ENCODE measurements around the gene KDM4B.

The KDM4B gene

GRCh38 chr19:4984106-4984380, 15.1 kb downstream of the KDM4B start:
- no peak overlapping the region for H3K4me3 ChIP-seq (ENCODE audit: low read depth, low read length)

GRCh38 chr19:4984438-4984990, 15.6 kb downstream of the KDM4B start:
- no peak overlapping the region for H3K4me3 ChIP-seq (ENCODE audit: low read depth, low read length)

- H3K4me3 ChIP-seq (ENCODE audit: low read depth, low read length), result no peak overlapping the region
Measured at GRCh38 chr19:4985551-4985991, 16.7 kb downstream of the KDM4B start.

DNA sequence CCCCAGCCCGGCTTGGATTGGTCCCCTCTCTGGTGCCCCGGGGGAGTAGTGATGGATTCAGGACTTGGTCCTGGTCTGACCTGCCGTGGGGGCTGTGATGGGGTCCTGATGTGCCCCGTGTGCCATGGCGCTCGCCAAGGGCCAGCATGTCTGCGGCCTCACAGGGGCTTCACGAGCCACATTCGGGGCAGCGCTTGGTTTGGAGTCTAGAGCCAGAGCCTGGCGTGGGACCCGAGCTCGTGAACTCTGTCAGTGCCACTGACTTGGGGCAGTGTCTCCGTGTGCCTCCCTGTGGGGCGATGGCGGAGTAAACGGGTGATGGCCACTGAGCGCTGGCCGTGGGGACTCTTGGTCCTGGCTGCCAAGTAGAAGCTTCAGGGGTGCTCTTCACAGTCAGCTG, 17.1 kb downstream of the KDM4B start:
- H3K4me3 ChIP-seq (ENCODE audit: low read depth, low read length), result no peak overlapping the region

- H3K4me3 ChIP-seq (ENCODE audit: low read depth, low read length), result no peak overlapping the region
Measured at GRCh38 chr19:4986471-4986891, 17.6 kb downstream of the KDM4B start.

GRCh38 chr19:4987256-4987655, 18.3 kb downstream of the KDM4B start:
- H3K4me3 ChIP-seq (ENCODE audit: low read depth, low read length), result no peak overlapping the region

DNA sequence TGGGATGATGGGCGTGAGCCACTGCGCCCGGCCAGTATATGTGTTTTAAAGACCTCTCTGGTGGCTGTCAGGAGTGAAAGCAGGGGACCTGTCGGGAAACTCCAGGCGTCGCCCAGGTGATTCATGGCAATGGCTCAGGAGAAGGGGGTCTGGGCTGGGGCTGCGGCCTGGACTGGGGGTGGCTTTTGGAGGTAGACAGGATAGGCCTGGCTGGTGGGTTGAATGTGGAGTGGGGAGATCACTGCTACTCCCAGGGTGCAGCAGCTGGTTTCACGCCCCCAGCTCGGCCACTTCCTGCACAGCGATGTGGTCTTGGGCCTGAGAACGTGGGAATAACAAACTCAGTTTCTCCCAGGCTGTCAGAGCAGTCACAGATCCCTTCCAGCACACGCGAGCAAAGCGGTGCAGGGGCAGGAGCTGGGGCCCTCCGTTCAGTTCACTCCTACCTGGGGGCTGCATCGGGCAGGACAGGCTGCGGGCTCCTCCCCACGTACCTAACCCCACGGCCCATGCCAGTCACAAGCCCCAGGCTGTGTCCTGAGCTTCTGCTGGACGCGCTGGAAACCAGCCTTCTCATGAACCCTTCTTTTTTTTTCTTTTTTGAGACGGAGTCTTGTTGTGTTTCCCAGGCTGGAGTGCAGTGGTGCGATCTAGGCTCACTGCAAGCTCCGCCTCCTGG, 18.9 kb downstream of the KDM4B start:
- no peak overlapping the region for H3K4me3 ChIP-seq (ENCODE audit: low read depth, low read length)

DNA sequence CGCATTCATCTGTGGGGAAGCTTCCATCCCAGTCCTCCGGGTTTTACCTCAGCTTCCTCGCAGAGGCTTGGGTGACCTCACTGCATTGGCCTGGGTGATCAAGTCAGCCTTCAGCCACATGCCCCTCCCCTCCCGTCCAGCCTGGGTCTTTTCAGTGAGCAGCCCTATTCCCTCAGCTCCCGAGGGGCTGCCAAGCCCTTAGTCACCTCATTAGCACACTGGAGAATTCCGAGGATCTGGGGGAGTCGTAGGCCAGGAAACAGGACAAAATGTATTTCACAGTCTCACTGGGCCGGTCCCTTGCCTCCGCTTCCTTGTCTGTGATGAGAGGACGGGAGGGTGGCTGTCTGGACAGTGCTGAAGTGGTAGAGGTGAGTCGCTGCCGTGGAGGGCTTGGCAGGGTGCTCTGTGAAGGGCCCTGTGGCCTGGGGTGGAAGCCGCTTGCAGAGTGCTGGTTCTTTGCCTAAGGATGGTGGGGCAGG, 19.9 kb downstream of the KDM4B start:
- no peak overlapping the region for H3K4me3 ChIP-seq (ENCODE audit: low read depth, low read length)

DNA sequence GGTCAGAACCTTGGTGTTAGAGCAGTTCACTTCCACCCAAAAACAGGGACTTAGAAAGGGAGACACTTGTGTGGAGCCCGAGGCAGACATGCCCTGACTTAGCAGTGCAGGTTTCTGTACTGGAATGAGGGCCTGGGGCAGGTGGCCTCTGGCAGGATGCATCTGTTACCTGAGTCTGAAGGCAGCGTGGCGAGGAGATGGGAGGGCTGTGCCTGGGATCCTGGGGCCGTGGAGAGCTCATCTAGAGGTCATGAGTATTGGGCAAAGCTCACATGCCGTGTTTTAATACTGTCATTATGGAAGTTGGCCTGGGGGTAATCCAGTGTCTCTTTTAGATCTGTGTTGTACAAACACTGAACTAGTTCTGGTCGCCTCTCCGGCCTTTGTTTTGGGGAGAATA, 21.4 kb downstream of the KDM4B start:
- no peak overlapping the region for H3K4me3 ChIP-seq (ENCODE audit: low read depth, low read length)

DNA sequence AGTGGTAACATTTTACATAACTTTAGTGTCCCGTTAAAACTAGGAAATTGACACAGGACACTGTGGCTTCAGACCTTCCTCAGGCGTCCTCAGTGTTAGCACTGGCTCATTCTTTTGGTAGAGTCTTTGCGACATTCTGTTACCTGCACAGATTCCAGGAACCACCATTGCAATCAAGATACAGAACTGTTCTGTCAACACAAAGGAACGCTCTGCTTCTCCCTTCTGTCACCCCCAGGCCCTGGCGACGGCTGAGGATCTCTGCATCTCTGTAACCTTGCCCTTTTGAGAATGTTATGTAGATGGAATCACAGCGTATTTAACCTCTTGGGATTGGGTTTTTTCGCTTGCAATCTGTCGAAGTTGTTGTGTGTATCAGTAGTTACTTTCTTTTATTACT, 22.6 kb downstream of the KDM4B start:
- H3K4me3 ChIP-seq (ENCODE audit: low read depth, low read length), result no peak overlapping the region

- H3K4me3 ChIP-seq (ENCODE audit: low read depth, low read length), result no peak overlapping the region
Measured at GRCh38 chr19:4991996-4992698, 23.2 kb downstream of the KDM4B start.

DNA sequence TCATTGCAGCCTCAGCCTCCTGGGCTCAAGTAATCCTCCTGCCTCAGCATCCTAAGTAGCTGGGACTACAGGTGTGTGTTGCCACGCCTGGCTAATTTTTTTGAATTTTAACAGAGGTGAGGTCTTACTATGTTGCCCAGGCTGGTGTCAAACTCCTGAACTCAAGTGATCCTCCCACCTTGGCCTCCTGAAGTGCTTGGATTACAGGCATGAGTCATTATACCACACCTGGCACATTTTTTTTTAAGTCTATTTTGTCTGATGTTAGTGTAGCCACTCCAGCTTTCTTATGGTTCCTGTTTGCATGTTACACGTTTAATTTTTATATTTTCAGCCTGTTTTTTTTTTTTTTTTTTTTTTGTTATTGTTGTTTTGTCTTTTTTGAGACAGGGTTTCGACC, 24.8 kb downstream of the KDM4B start:
- H3K4me3 ChIP-seq (ENCODE audit: low read depth, low read length), result no peak overlapping the region

- no peak overlapping the region for H3K4me3 ChIP-seq (ENCODE audit: low read depth, low read length)
Measured at GRCh38 chr19:4996701-4997100, 27.8 kb downstream of the KDM4B start.

GRCh38 chr19:4997297-4997696, 28.4 kb downstream of the KDM4B start:
- no peak overlapping the region for H3K4me3 ChIP-seq (ENCODE audit: low read depth, low read length)

GRCh38 chr19:5000120-5000611, 31.3 kb downstream of the KDM4B start:
- no peak overlapping the region for H3K4me3 ChIP-seq (ENCODE audit: low read depth, low read length)

- no peak overlapping the region for H3K4me3 ChIP-seq (ENCODE audit: low read depth, low read length)
Measured at GRCh38 chr19:5001615-5002014, 32.7 kb downstream of the KDM4B start.

GRCh38 chr19:5002143-5002542, 33.2 kb downstream of the KDM4B start:
- H3K4me3 ChIP-seq (ENCODE audit: low read depth, low read length), result no peak overlapping the region

- H3K4me3 ChIP-seq (ENCODE audit: low read depth, low read length), result no peak overlapping the region
Measured at GRCh38 chr19:5003781-5004180, 34.9 kb downstream of the KDM4B start.

GRCh38 chr19:5005096-5005495, 36.2 kb downstream of the KDM4B start:
- H3K4me3 ChIP-seq (ENCODE audit: low read depth, low read length), result no peak overlapping the region

GRCh38 chr19:5006201-5006600, 37.3 kb downstream of the KDM4B start:
- H3K4me3 ChIP-seq (ENCODE audit: low read depth, low read length), result no peak overlapping the region

DNA sequence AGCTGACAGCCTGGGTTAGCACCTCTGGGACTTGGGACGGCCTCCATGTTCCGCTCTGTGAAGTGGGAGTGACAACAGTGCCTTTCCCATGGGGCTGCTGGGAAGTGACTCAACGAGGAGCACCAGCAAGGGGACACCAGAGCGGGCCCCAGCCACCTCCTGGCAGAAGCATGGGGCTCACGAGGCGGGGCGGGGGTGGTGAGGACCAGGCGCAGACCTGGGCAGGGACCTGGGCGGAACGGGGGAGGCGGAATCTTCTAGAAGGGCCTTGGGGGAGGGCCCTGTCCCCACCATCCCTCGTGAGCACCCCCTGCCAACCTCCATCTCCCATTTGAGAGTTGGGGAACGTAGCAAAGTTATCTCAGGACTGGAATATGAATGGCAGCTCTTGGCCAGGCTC, 37.9 kb downstream of the KDM4B start:
- no peak overlapping the region for H3K4me3 ChIP-seq (ENCODE audit: low read depth, low read length)
